ENCODE results near the gene MXD3. TPM values are rescaled to one million over a fixed set of nuclear protein-coding genes. Genes with fewer than 3 reads are reported as not detected.
"Not testable (repeated sequence)": the region's sequence is repeated elsewhere in the genome, so short reads cannot be mapped to it uniquely, and the experiment has no call there.

MXD3 gene, protein sequence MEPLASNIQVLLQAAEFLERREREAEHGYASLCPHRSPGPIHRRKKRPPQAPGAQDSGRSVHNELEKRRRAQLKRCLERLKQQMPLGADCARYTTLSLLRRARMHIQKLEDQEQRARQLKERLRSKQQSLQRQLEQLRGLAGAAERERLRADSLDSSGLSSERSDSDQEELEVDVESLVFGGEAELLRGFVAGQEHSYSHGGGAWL
- total RNA-seq = 32.5 and 36.1 TPM in 2 replicates

DNA sequence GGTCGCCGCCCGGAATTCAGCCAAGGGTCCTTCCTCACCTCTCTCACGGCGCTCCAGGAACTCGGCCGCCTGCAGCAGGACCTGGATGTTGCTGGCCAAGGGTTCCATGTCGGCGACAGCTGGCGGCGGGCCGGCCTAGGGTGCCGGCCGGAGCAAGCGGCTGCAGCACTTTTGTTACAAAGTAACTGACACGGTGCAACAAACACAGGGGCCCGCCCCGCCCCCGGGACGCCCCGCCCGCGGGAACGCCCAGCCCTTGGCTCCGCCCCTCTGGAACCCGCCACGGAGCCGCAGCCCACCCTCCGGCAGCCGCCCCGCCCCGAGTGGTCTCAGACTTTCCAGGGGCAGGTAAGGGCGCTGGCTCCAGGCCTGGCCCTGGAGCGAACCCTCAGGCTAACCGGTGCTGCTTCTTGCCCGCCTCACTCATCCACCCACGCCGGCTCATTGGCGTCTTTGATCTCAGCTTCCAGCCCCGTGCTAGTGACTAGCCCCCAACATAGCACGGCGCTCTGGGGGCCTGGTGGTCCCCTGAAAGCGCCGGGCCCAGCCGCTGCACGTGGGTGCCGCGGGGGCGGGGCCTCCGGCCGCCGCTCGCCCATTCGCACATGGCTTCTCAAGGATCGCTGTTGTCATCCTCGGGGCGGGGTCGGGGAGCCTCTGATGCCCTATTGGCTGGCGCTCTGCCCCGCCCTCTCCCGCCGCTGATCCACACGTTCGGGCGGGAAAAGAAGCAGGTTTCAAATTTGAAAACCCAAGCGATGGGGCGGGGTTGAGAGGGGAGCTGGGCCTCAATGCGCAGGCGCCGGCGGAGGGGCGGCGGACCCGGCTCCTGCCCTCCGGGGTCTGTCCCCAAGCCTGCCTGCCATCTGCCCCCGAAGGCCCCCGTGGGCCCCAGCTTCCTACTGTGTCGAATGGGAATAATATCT is at the start of gene MXD3:
TSS of gene MXD3 (minus strand) at position 176 of the 926 bp plus-strand sequence. CDS start at position 108, 68 bp downstream.
- intact Hi-C loops (cut with micrococcal nuclease) = loop anchor here (1.0 to 5.0 kb wide), 13 partner anchors 9 to 925 kb away; partner anchors contain the start of genes FGFR4, GRK6, HIGD2A and HNRNPAB

DNA sequence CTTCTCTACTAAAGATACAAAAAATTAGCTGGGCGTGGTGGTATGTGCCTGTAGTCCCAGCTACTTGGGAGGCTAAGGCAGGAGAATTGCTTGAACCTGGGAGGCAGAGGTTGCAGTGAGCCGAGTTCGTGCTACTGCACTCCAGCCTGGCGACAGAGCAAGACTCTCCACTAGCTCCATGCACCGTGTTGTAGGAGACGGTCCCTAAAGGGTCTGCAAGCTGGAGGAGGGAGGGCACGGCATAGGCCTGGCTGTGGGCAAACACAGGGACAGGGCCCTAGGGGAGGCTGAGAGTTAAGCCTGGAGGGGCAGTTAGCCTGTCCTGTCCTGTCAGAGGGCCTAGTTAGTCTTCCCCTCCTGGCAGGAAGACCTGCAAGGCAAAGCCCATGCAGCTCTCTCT is 49.0 kb upstream of the MXD3 start:
- intact Hi-C loops (cut with micrococcal nuclease) = not testable (repeated sequence)

DNA sequence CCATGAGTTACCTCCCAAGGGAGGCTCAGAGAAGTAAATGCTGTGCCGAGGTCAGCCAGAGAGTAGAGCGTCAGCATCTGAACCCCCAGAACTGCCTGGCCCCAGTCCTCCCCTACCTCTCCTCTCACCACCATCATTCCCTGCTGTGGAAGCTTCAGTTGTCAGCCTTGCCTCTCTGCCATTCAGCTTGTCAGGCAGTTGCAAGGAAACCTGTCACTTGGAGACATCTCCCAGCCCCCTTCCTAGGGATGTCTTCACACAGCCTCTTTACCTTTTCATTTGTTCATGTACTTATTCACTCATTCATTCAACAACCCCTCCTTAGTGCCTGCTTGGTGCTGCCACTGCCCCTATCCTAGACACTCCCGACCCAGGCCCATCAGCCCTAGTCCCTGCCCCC is 48.2 kb upstream of the MXD3 start:
- intact Hi-C loops (cut with micrococcal nuclease) = loop anchor here (5.0 kb wide), 1 partner anchor 792 kb away; the partner anchor contains the start of gene NHP2

DNA sequence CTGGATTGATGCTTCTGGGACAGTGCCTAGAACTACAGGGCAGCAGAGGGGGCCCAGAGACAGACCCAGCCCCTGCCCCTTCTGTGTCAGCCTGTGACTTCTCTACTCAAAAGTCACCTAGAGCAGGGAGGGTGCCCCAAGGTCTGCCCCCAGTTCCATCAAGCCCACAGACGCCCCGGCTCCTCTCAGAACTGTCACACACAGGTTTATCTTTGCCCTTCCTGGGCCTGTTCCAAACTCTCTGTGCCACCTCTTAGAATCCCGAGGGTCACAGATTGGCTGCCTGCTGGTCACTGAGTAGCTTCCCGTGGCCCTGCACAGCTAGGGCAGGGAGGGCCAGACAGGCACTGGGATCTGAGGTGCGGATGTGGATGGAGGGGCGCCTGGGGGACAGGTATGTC is 47.8 kb upstream of the MXD3 start:
- intact Hi-C loops (cut with micrococcal nuclease) = loop anchor here (5.0 kb wide), 1 partner anchor 793 kb away; the partner anchor contains the start of gene NHP2

DNA sequence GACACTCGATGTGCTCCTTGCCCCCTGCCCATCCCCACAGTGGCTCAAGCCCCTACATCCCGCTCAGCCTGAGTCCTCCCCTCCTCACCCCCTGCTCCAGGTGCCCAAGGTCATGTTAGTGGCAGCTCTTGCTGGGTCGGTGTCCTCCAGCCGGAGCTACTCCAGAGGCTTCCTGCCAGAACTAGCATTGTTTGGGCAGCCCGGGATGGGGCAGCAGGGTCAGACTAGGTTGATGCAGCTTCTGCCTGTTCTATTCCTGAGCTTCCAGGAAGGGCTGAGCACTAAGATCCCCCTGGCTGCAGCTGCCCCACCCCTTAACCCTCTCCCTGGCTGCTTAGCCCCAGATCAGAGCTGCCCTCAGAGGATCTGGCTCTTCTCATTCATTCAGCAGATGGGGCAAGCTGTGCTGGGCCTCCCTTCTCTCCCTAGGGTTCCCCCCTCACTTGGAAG is 46.7 kb upstream of the MXD3 start:
- intact Hi-C loops (cut with micrococcal nuclease) = loop anchor here (5.0 kb wide), 1 partner anchor 794 kb away; the partner anchor contains the start of gene NHP2

DNA sequence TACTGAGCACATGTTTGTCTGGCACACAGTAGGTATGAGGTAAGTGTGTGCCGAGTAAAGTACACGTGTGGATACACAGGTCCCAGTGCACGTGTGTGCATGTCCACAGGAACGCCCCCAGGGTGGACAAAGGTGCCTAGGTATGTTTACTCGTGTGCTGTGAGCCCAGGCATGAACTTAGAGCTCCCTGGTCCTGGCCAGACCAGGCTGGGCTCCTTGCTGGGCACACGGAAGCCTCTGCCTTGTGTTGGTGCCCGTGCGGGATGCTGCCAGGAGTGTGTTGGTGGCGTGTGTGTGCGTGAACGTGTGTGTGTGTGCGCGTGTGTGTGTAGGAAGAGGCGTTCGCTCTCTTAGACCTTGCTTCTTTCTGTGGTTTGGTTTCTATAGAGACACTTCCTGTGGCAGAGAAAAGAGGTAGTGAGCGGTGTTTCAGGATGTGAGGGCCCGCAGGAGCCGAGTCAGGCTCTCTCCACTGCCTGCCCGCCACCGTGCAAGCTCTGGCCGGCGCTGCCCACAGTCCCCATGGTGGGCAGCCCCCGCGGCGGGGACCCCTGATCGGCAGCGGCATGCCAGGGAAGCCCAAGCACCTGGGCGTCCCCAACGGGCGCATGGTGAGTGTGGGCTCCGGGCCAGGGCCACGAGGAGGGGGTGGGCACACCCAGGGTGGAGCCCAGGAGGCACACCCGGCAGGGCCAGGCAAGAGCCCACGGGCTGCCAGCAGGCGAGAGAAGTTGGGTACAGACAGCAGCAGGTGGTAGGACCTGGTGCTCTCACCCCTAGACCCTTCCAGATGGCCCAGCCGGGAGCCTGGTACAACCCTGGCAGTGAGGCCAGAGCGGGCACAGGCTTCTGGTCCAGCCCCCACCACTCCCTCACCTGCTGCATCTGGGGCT is 46.0 kb upstream of the MXD3 start, which contains the start of gene RGS14:
TSS of gene RGS14 (plus strand) at position 466 of the 893 bp plus-strand sequence. CDS start at position 567, 101 bp downstream.
- intact Hi-C loops (cut with micrococcal nuclease) = loop anchor here (1.0 to 5.0 kb wide), 5 partner anchors 13 to 795 kb away; partner anchors contain the start of genes GRK6, NHP2, PRELID1 and RAB24

DNA sequence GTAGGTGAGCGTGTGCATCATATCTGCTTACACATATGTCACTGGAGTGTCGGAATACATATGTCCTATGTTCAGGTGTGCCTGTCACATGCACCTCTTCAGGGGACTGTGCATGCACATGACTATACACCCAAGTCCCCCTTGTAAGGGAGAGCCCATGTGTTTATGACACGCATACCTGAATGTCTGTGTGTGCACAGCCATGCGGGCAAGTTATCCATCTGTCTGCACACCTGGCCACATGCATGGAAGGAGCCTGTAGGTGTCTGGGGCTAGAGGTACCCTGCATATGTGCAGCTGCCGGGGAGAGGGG is 45.4 kb upstream of the MXD3 start:
- intact Hi-C loops (cut with micrococcal nuclease) = loop anchor here (1.0 to 5.0 kb wide), 5 partner anchors 14 to 795 kb away; partner anchors contain the start of genes GRK6, NHP2, PRELID1 and RAB24

DNA sequence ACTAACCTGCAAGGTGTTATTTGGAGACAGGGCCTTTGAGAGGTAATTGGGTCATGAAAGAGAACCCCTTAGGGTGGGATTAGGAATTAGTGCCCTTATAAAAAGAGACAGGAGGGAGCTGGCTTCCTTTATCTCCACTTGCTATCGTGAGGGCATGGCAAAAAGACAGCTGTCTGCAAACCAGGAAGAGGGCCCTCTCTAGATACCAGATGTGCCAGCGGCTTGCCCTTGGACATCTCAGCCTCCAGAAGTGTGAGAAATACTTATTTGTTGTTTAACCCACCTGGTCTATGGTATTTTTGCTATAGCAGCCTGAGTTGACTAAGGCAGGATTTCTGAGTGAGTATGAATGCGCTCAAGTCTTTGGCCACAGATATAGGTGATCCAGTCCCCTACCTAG is 45.0 kb upstream of the MXD3 start:
- intact Hi-C loops (cut with micrococcal nuclease) = loop anchor here (1.0 to 5.0 kb wide), 5 partner anchors 14 to 796 kb away; partner anchors contain the start of genes GRK6, NHP2, PRELID1 and RAB24

DNA sequence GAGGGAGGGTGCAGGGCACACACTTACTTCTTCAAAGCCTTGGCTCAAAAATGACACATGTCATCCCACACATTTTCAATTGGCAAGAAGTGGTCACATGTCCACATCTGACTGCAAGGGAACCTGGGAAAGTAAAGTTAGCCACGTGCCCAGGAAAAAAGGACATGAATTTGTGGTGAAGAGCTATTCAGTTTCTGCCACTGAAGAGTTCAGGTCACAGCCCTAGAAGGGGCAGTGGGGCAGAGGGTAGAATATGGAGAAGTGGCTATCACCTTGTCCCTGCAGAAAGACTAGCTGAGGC is 44.1 kb upstream of the MXD3 start:
- intact Hi-C loops (cut with micrococcal nuclease) = loop anchor here (2.0 to 5.0 kb wide), 3 partner anchors 15 to 796 kb away; partner anchors contain the start of genes GRK6 and NHP2

DNA sequence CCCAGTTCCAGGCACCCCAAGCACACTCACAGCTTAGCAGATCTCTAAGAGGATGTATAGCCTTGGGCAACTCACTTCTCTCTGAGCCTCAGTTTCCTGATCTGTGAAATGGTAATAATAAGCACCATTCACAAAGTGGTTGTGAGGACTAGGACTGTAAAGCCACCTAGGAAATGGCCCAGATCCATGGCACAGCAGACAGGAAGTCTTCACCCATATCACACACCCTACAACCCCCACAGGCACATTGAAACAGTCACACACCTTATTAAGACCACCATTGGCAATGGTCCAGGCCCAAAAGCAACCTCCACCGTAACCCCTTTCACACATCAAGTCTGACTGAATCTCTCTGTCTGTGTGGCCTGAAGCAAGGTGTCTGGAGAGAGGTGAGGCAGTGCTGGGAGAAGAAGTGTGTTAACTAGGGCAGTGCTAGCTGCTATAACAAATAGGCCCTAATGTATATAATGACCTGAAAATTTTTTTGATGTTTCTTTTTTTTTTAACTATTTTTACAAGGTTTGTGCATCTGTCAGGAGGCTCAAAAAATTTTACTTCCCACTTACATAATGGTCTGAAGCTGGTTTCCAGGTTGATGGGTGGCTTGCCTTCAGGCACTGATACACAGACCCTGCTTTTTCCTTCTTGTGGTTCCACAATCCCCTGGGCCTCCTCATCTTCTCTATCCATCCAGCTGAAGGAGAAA is 43.6 kb upstream of the MXD3 start:
- intact Hi-C loops (cut with micrococcal nuclease) = loop anchor here (5.0 kb wide), 1 partner anchor 797 kb away; the partner anchor contains the start of gene NHP2

DNA sequence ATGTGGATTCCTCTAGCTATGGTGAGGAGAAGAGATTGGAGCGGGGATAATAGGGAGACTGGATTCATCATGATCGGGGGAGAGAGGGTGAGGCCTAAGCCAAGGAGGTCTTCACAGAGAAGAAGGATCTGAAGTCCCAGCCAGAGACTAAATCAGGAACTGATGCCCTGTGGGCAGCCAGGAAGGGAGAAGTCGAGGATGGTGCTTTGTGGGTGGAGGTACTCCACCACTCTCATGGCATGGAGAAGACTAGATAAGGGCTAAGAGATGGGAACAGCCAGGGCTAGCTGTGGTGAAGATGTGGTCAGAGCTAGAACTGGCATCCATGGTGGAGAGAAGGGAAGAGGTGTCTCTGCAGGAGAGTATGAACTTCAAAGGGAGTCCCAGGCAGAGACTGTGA is 43.0 kb upstream of the MXD3 start:
- intact Hi-C loops (cut with micrococcal nuclease) = loop anchor here (5.0 kb wide), 3 partner anchors 347 to 817 kb away; partner anchors contain the start of genes NHP2, RNF44 and UIMC1

DNA sequence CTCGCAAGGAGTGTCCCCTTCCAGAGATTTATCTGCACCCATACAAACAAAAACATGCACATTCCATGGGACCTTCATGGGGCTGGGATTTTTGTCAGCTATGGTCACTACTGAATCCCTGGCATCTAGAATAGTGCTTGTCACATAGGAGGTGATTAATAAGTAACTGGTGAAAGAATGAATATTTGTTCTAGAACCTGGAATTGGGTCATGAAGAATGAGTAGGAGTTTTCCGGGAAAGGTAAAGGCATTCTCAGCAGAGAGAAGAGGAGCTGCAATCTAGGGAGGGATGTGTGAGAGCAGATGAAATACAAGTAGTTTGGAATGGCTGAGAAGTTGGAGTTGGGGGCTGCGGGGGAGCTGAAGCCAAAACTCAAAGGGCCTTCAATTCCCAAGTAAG is 42.6 kb upstream of the MXD3 start:
- intact Hi-C loops (cut with micrococcal nuclease) = loop anchor here (5.0 kb wide), 2 partner anchors 347 to 817 kb away; partner anchors contain the start of genes RNF44 and UIMC1

DNA sequence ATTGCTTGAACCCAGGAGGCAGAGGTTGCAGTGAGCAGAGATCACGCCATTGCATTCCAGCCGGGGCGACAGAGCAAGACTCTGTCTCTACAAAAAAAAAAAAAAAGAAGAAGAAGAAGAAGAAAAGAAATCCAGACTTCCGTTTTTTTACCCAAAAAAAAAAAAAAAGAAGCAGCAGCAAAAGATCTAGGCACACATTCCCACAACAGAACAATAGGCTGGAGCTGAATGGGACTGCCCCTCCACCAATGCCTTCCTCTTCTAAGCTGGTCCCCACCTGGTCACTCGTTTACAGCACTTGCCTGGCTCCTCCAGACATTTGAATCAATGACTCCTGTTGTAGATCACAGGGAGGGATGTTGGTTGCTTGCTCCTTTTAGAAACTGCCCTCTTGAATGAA is 41.4 kb upstream of the MXD3 start:
- intact Hi-C loops (cut with micrococcal nuclease) = loop anchor here (5.0 kb wide), 2 partner anchors 346 to 816 kb away; partner anchors contain the start of genes RNF44 and UIMC1

DNA sequence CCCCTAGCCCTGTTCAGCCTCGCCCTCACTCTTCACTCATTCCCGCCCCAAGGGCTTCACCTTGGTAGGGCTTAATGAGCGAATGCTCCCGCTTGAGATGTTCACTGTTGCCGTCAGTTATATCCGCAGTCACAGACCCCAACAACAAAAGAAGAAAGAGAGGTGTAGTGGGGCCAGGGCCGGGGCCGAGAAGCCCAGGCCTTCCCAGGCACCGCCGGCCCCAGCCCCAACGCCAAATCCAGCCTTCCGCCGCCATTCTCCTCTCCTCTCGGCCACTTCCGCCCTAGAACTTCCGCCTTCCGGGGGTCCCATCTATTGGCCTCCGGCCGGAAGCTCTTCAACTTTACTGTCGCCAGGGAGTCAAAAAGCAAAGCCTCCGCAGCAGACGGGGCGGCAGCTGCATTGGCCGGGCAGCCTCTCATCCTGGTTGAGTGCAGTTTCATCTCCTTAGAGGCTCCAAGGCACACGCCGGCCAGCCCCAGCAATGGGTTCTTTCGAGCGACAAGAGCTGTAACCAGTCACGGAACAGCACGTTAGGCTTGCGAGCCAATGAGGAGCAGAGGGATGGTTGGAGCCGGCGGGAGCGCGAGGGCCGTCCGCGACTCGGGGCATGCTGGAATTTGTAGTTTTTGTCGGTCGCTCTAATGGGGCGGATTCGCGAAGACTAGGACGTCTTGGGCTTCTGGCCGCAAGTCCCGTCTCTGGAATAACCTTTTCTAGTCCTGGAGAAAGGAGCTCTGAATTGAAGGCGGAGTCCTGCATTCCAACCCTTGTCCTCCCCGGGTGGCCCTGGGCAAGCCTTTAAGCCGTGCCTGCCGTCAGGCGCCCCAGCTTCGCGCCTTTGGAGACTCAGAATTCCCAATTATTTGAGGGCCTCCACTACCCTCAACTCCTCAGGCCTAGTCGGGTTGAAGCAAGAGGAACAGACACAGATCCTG is 40.0 kb upstream of the MXD3 start, which contains the start of gene LMAN2:
TSS of gene LMAN2 (minus strand) at position 277 of the 938 bp plus-strand sequence. CDS start at position 256, 21 bp downstream.
- intact Hi-C loops (cut with micrococcal nuclease) = loop anchor here (1.0 to 5.0 kb wide), 11 partner anchors 12 to 814 kb away; partner anchors contain the start of genes B4GALT7, NSD1, PRELID1 and RAB24

DNA sequence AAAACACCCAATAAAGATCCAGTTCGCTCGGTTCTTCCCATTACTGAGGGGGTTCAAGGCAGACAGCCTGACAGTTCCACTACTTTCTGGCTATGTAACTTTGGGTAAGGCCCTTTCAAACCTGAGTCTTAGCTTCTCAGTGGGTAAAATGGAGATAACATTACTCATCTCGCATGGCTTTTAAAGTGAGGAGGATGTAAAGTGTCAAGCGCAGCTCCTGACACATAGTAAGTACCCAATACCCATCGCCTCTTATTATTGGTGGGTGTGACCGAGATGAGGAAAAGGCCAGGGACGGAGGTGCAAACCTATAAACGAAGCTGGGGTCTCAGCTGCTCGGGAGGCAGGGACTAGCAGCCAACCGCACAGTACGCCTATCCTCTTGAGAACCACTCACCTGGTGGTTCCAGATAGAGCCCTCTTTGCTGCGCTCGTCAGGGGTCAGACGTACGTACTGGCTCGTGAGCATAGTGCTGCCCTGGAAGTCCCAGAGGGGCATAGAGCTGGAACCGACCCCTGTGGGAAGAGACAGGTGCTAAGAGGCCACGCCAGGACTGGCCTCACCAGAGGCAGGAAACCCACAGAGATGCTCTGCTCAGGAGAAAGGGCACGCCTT is 39.2 kb upstream of the MXD3 start:
- intact Hi-C loops (cut with micrococcal nuclease) = loop anchor here (1.0 to 5.0 kb wide), 11 partner anchors 12 to 814 kb away; partner anchors contain the start of genes B4GALT7, NSD1, PRELID1 and RAB24

DNA sequence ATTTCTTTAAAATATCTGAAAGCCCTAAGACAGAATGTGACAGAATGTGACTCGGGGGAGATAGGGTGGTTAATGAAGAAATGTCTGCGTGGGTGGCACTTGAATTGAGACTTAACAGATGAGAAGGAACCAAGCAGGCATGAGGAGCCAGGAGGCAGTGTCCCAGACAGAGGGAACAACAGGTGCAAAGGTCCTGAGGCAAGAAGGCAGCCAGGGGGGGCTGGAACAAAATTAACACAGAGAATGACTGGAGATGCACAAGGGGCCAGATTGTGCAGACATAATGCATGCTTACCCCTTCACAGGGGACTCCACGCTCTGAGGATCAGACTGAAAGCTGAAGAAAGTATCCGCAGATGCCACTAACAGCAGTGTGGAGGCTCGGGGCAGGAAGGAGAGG is 38.1 kb upstream of the MXD3 start:
- intact Hi-C loops (cut with micrococcal nuclease) = loop anchor here (2.0 to 5.0 kb wide), 4 partner anchors 327 to 812 kb away; partner anchors contain the start of genes RNF44, TSPAN17, UIMC1 and ZNF346

DNA sequence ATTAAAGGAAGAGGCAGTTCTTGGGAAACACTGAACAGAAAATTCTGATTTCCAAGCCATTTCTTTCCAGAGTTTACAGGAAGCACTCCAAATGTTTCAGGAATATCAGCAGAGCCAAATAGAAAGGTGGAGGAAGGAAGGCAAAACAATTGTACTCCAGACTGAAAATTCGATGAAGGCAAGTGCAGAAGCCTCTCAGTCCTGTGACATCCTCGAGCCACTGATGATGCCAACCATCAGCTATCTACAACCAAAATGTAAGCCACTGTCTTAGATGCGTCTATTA is 37.6 kb upstream of the MXD3 start:
- intact Hi-C loops (cut with micrococcal nuclease) = no loop called here

DNA sequence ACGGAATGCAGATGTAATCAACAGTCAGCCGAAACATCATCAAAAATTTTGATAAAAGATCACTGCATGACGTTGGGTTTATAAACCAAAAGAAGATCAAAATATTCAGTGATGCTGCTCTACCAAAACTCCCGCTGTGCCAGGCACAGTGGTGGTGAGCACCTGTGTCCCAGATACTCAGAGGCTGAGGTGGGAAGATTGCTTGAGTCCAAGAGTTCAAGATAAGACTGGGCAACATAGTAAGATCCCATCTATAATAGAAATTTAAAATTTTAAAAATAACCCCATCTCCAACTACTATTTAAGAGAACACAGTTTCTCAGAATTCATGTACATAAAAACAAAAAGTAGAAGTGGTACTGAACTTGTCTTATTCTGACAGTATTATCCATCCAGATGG is 36.0 kb upstream of the MXD3 start:
- intact Hi-C loops (cut with micrococcal nuclease) = no loop called here
